ENCODE results near the gene PDZD4. TPM values are rescaled to one million over a fixed set of nuclear protein-coding genes. Genes with fewer than 3 reads are reported as not detected.

PDZD4 gene
- total and polyA plus RNA-seq, 10 of the 15 experiments (the other 5 are each of a cell fraction or from before 2014, with no cell fraction given), result 0.01 to 0.15 (median 0.04) TPM; not detected in 6

GRCh38 chrX:153763298-153763932, 66.9 kb downstream of the PDZD4 start (continued):
- no peak for TF ChIP-seq MEF2B (IDR thresholded peaks at IDR 0.05; ENCODE audit: partially characterized antibody, poor library complexity, severe bottlenecking)
- TF ChIP-seq MEF2A (IDR thresholded peaks at IDR 0.05; ENCODE audit: insufficient read depth, low read depth, low read length), result no peak
- TF ChIP-seq BACH1 (IDR thresholded peaks at IDR 0.05; ENCODE audit: borderline replicate concordance), result no peak
- no peak for TF ChIP-seq CBX3 (IDR thresholded peaks at IDR 0.05; ENCODE audit: borderline replicate concordance, low read depth)
- TF ChIP-seq ATF2 (IDR thresholded peaks at IDR 0.05; ENCODE audit: low read length), result no peak
- TF ChIP-seq ETV6 (conservative IDR thresholded peaks at IDR 0.05 in 1 of 2, IDR thresholded peaks at IDR 0.05 in 1 of 2; ENCODE audit: borderline replicate concordance in 1 of 2, low read depth in 1 of 2), result no peak
- no peak for TF ChIP-seq RUNX3 (IDR thresholded peaks at IDR 0.05; ENCODE audit: low read length)
- no peak for TF ChIP-seq FOXM1 (IDR thresholded peaks at IDR 0.05; ENCODE audit: low read depth, low read length)
- TF ChIP-seq TCF7 (IDR thresholded peaks at IDR 0.05; ENCODE audit: borderline replicate concordance), result no peak
- no peak for TF ChIP-seq ELK1 (IDR thresholded peaks at IDR 0.05; ENCODE audit: low read depth, low read length)
- TF ChIP-seq, protein P1, sequence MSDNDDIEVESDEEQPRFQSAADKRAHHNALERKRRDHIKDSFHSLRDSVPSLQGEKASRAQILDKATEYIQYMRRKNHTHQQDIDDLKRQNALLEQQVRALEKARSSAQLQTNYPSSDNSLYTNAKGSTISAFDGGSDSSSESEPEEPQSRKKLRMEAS (IDR thresholded peaks at IDR 0.05; ENCODE audit: low read depth, low read length), result no peak

Measured in GM12878 (cell line).